ENCODE data around the gene CHERP.

CHERP gene

GRCh38 chr19:16527334-16527935 is 14.8 kb downstream of the CHERP start:
- Mint-ChIP-seq H3K27ac (no peak overlapping the region), H3K4me3 (no peak overlapping the region), H3K36me3 (peaks cover 51% of the 10 kb centered on the region), H3K4me1 (no peaks in the 10 kb centered on the region), H3K27me3 (no peaks in the 10 kb centered on the region), H3K9me3 (no peaks in the 10 kb centered on the region)
- CTCF ChIA-PET: interaction anchor here (0.9 to 1.6 kb wide), 2 partner anchors 10 to 86 kb away, joined by 3 read pairs; no protein-coding TSS in a partner anchor
- DNase-seq: no peak

GRCh38 chr19:16525751-16526481 is 16.3 kb downstream of the CHERP start:
- H3K4me3 Mint-ChIP-seq: no peak overlapping the region
- H3K4me1 Mint-ChIP-seq: no peaks in the 10 kb centered on the region
- CTCF ChIA-PET: no interaction called here
- H3K27me3 Mint-ChIP-seq: no peaks in the 10 kb centered on the region
- no peaks in the 10 kb centered on the region for H3K9me3 Mint-ChIP-seq
- DNase-seq: no peak
- peaks cover 42% of the 10 kb centered on the region for H3K36me3 Mint-ChIP-seq
- H3K27ac Mint-ChIP-seq: no peak overlapping the region

- no peaks in the 10 kb centered on the region for H3K27me3 Mint-ChIP-seq
- CTCF ChIA-PET: no interaction called here
- no peaks in the 10 kb centered on the region for H3K9me3 Mint-ChIP-seq
- DNase-seq: no peak
- H3K27ac Mint-ChIP-seq: no peak overlapping the region
- H3K36me3 Mint-ChIP-seq: peaks cover 46% of the 10 kb centered on the region
- no peaks in the 10 kb centered on the region for H3K4me1 Mint-ChIP-seq
- H3K4me3 Mint-ChIP-seq: no peak overlapping the region
Measured at GRCh38 chr19:16524991-16525734, 17.1 kb downstream of the CHERP start.

- CTCF ChIA-PET: no interaction called here
- Mint-ChIP-seq H3K9me3 (no peaks in the 10 kb centered on the region), H3K27me3 (no peaks in the 10 kb centered on the region), H3K36me3 (peaks cover 49% of the 10 kb centered on the region), H3K4me3 (no peak overlapping the region), H3K27ac (no peak overlapping the region), H3K4me1 (no peaks in the 10 kb centered on the region)
- DNase-seq: no peak
Measured at GRCh38 chr19:16522559-16523377, 19.5 kb downstream of the CHERP start.

GRCh38 chr19:16521715-16522289 is 20.4 kb downstream of the CHERP start:
- Mint-ChIP-seq H3K27ac (no peak overlapping the region), H3K36me3 (peaks cover 51% of the 10 kb centered on the region), H3K27me3 (no peaks in the 10 kb centered on the region), H3K4me3 (no peak overlapping the region), H3K9me3 (no peaks in the 10 kb centered on the region), H3K4me1 (no peaks in the 10 kb centered on the region)
- no peak for DNase-seq
- CTCF ChIA-PET: no interaction called here

GRCh38 chr19:16520986-16521624 is 21.1 kb downstream of the CHERP start:
- Mint-ChIP-seq H3K4me3 (no peak overlapping the region), H3K4me1 (no peaks in the 10 kb centered on the region), H3K27me3 (no peaks in the 10 kb centered on the region), H3K27ac (no peak overlapping the region), H3K36me3 (peaks cover 50% of the 10 kb centered on the region), H3K9me3 (no peaks in the 10 kb centered on the region)
- CTCF ChIA-PET: no interaction called here
- DNase-seq: no peak

GRCh38 chr19:16520074-16520973 is 21.9 kb downstream of the CHERP start:
- no peaks in the 10 kb centered on the region for H3K4me1 Mint-ChIP-seq
- H3K9me3 Mint-ChIP-seq: no peaks in the 10 kb centered on the region
- H3K27ac Mint-ChIP-seq: no peak overlapping the region
- no peak overlapping the region for H3K4me3 Mint-ChIP-seq
- CTCF ChIA-PET: no interaction called here
- no peaks in the 10 kb centered on the region for H3K27me3 Mint-ChIP-seq
- peaks cover 50% of the 10 kb centered on the region for H3K36me3 Mint-ChIP-seq
- DNase-seq: no peak

- Mint-ChIP-seq H3K9me3 (no peaks in the 10 kb centered on the region), H3K27me3 (no peaks in the 10 kb centered on the region), H3K27ac (no peak overlapping the region), H3K4me1 (no peaks in the 10 kb centered on the region), H3K36me3 (peaks cover 50% of the 10 kb centered on the region), H3K4me3 (no peak overlapping the region)
- DNase-seq: no peak
- CTCF ChIA-PET: no interaction called here
Measured at GRCh38 chr19:16519230-16519687, 23.0 kb downstream of the CHERP start.

- no peaks in the 10 kb centered on the region for H3K4me1 Mint-ChIP-seq
- CTCF ChIA-PET: no interaction called here
- DNase-seq: no peak
- no peaks in the 10 kb centered on the region for H3K27me3 Mint-ChIP-seq
- peaks cover 45% of the 10 kb centered on the region for H3K36me3 Mint-ChIP-seq
- H3K9me3 Mint-ChIP-seq: no peaks in the 10 kb centered on the region
- no peak overlapping the region for H3K27ac Mint-ChIP-seq
- no peak overlapping the region for H3K4me3 Mint-ChIP-seq
Measured at GRCh38 chr19:16518483-16519229, 23.6 kb downstream of the CHERP start.

GRCh38 chr19:16518061-16518460 is 24.2 kb downstream of the CHERP start:
- no peaks in the 10 kb centered on the region for H3K9me3 Mint-ChIP-seq
- H3K27me3 Mint-ChIP-seq: no peaks in the 10 kb centered on the region
- peaks cover 41% of the 10 kb centered on the region for H3K36me3 Mint-ChIP-seq
- no peaks in the 10 kb centered on the region for H3K4me1 Mint-ChIP-seq
- DNase-seq: no peak
- H3K27ac Mint-ChIP-seq: no peak overlapping the region
- CTCF ChIA-PET: interaction anchor here (1.3 kb wide), 1 partner anchor 10 kb away, joined by 3 read pairs; no protein-coding TSS in a partner anchor
- H3K4me3 Mint-ChIP-seq: no peak overlapping the region

- no peaks in the 10 kb centered on the region for H3K9me3 Mint-ChIP-seq
- no peak overlapping the region for H3K4me3 Mint-ChIP-seq
- no peaks in the 10 kb centered on the region for H3K27me3 Mint-ChIP-seq
- no peaks in the 10 kb centered on the region for H3K4me1 Mint-ChIP-seq
- DNase-seq: no peak
- peaks cover 35% of the 10 kb centered on the region for H3K36me3 Mint-ChIP-seq
- no peak overlapping the region for H3K27ac Mint-ChIP-seq
- CTCF ChIA-PET: interaction anchor here (1.3 kb wide), 1 partner anchor 11 kb away, joined by 3 read pairs; no protein-coding TSS in a partner anchor
Measured at GRCh38 chr19:16516923-16517610, 25.2 kb downstream of the CHERP start.

GRCh38 chr19:16516381-16516780 is 25.9 kb downstream of the CHERP start:
- CTCF ChIA-PET: no interaction called here
- H3K4me1 Mint-ChIP-seq: no peaks in the 10 kb centered on the region
- peaks cover 33% of the 10 kb centered on the region for H3K36me3 Mint-ChIP-seq
- DNase-seq: no peak
- no peak overlapping the region for H3K4me3 Mint-ChIP-seq
- H3K27ac Mint-ChIP-seq: no peak overlapping the region
- H3K9me3 Mint-ChIP-seq: no peaks in the 10 kb centered on the region
- no peaks in the 10 kb centered on the region for H3K27me3 Mint-ChIP-seq

Measured in activated naive CD4-positive, alpha-beta T cell treated with anti-CD3 and anti-CD28 coated beads, Interleukin-2, amount 10 ng/mL, durations not matched to agents 7 days and 5 days (primary cell).